GM19468 (cell line): Measurements from ENCODE around the gene LRRC1.
A peak's percentile ranks its signal among the peaks of the same experiment; 100 is the strongest.
"Not testable (repeated sequence)": the region's sequence is repeated elsewhere in the genome, so short reads cannot be mapped to it uniquely, and the experiment has no call there.

ENCODE experiments used
- ATAC-seq: cut with Tn5 transposase; IDR thresholded peaks from one replicate; pipeline ENCODE4 v1.9.1; 2021; ENCODE audit warnings: mild to moderate bottlenecking, moderate library complexity, moderate number of reproducible peaks; ENCODE audit not compliant: unreplicated experiment; ENCODE audit errors: extremely low read depth

LRRC1 gene

DNA sequence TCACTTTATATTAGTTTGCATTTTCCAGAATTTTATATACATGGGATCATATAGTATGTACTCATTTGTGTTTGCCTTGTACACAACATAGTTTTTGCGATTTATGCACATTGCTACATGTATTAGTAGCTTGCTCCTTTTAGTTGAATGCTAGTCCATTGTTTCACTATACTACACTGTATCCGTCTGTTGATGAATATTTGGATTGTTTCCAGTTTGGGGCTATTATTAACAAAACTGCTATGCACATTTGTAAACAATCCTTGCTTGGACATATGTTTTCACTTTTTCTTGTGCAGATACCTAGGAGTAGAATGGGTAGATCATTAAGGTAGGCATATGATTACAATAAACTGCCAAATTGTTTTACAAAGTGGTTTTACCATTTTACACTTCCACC, 3.9 kb upstream of the LRRC1 start:
- ATAC-seq: no peak

DNA sequence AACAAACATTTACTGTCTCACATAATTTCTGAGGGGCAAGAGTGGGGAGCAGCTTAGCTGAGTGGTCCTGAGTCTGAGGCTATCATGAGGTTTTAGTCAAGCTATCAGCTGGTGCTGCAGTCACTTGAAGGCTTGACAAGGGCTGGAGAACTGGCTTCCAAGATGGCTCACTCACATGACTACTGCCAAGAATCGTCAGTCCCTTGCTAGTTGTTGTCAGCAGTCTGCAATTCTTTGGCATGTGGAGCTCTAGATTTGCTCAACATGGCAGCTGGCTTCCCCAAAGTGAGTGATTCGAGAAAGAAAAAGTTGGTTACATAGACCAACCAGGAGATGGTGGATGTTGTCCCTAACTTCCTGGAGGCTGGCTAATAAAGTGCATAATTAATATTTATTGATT, 2.8 kb upstream of the LRRC1 start:
- no peak for ATAC-seq

DNA sequence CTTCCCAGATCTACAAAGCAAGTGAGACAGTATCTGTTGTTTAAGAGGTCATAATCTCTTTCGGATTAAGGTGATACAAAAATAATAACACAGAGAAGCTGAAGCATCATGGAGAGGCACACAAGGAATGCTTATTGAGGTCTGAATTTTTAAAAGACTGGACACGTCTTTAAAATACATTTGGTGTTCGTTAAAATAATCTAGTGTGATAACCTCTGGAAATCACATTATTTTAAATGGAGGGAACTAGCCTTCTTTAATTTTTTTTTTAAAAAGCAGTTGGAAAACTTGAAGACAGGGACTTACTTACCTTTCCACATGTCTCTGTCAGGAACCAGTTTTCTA, 1.9 kb upstream of the LRRC1 start:
- ATAC-seq: no peak

DNA sequence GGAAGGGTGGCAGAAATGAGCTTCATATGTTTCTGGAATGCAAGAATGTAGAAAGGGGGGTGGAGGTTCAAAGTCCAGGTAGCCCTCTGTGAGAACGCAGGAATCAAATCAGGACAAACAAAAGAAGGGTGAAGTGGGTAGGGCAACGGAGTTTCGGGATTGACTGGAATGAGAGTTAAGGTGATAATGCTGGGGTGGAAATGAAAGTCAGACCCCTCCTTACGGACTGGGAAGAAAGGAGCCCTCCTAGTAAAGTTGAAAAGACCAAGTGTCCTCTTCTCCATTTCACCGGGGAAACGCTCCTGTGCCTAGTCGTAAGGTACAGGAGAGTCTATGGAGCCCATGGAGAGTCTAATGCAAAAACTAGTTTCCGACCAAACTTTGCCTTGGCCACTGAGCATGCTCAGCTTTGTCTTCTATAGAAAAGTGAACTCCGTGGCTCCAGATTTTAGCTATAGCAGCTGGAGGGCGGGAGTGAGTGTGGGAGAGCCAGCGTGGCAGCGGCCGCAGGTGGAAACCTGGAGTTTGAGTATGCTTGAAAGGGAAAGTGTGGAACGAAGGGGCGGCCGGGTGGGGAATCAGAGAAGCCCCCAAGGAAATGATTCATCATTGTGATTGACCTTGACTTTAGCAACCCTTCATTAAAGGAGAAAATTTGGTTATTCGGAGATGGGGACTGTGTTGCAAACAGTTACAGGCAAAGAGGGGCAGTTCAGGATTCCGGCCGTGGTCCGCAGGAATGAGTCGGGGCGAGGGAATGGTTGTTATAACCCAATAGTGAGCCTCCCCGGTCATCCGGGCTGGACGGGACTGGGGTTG, 1.3 kb upstream of the LRRC1 start:
- ATAC-seq: no peak

DNA sequence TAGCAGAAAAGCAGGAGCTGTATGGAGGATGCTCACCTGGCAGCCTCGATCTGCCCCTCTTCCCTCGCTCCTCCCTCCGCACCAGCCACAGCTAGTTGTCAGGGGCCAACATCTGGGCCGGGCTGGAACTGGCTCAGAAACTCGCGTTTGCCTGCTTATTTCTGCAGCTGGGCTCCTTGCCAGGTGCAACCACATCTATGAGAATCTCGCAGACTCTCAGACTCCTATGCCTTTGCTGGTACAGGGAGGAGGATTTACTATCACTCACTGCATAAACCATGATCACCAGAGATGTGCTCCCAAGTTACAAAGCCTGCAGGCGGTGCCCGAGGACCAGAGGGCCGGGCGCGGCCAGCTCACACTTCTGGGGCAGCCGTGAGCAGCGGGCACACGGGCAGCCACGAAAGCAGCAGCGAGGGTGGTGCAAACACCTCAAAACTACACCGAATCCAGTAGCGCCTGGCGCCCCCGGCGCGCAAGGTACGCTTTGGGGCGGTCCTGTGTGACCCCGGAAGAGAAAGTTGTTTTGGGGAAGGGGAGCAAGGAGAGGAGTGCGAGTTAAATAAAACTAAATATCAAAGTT, 577 bp upstream of the LRRC1 start:
- peak; percentile 27 for ATAC-seq

DNA sequence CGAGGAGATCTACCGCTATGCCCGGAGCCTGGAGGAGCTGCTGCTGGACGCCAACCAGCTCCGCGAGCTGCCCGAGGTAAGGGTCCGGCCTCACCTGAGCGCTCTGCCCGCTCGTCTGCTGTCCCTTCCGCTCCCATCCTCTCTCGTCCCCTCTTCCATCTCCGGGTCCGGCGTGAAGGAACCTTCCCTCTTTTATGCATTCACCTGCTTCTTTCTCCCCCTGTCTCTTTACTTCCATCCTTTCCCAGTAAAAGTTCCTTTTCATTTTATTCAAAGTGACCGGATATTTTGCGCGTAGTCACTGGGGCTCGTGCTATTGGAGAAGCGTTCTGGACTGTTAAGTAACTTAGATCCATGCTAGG, 516 bp downstream of the LRRC1 start:
- ATAC-seq: no peak

DNA sequence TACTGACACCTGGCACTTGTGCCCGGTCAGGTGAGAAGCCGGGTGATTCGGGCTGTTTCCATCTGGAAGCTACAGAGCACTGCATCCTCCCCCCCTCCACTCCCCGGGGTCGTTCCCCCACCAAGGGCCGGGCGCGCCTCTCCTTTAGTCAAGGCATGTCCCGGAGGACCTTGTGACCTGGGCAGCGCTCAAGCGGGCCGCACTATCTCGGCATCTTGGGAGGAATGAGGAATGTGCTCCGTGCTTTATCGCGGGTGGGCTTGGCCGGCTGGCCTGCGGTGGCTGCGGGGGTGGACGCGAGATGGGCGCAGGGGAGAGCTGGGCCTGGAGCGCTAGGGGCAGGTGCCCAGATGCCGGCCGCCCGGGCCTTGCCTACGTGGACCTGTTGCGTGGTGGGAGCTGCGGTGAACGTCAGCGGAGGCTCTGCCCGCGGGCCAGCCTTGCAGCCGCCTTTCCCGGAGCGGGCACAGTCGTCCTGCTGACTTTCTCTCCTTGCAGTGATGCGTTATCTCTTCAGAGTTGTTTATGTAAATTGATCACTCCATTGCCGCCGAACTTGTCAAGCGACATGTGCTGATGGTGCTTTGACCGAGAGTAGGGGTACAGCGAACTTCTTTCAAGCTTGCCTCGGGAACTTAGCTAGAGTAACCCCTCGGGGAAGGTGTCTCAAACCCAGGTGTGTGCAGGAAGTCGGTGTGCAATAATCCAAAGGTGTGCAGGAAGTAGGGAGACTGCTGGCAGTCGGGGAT, 1.1 kb downstream of the LRRC1 start:
- no peak for ATAC-seq

DNA sequence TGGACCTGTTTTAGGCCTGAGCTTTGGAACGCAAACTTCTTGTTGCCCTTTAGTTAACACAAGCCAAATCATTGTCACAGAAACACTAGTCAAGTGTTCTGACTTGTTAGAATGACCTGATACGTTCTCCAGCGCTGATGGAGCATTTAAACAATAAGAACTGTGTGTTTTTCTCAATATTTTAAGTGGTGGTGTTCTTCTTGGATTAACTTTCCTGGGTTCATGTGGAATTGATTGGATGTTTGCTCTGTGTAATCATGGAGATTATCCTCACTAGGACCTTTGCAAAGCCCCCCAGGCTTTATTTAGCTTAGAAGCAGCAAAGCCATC, 1.6 kb downstream of the LRRC1 start:
- no peak for ATAC-seq

DNA sequence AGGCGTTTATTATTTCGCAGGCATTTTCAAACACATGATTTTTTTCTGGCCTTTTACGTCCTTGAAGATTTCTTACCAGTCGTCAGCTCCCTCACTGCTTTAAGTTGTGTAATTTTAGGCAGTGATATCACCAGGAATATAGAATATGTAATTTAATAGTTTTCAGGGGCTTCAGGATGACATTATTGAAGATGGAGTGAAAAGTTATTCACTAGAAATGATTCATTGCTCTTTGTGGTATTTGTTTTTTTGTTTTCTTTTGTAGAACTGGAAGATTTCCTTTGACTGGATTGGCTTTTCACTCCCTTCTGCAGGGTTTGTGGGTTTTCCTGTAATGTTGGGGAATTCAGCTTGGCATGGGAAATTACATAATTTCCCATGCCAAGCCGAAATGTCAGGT, 2.0 kb downstream of the LRRC1 start:
- no peak for ATAC-seq

DNA sequence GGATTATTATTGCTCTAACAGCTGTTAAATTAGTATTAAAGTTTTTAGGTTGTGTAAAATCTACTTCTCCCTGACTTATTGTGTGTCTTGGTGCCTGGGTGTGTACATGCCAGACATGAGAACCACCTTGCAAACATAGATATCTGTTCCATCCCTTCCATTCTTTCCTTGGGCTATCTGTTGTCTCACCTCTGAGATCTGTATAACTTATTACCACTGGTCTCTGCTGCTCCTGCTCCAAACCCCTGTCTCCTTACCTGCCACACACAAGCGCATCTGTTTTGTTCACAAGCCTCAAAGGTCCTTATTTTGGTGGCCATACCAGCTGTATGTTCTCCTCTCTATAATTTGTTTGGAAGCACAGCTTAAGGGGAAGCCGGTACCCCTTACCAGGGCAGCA, 2.5 kb downstream of the LRRC1 start:
- no peak for ATAC-seq

DNA sequence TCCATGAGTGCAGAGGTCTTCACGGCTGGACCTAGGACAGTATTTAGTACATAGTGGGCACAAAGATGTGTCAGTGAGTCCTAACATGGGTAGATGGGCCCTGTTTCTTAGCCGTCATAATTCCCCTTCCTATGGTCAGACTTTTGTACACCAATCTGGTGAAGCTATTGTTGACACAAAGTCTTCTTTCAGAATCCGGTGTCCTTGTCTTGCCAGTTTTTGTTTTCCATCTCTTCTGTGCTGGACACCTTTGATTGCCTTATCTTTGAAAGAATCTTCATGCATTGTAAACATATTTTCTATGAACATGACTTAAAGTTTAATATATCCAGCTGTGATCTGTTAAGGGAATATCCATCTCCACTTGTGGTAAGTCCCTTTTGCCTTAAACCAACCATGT, 4.5 kb downstream of the LRRC1 start:
- ATAC-seq: no peak

DNA sequence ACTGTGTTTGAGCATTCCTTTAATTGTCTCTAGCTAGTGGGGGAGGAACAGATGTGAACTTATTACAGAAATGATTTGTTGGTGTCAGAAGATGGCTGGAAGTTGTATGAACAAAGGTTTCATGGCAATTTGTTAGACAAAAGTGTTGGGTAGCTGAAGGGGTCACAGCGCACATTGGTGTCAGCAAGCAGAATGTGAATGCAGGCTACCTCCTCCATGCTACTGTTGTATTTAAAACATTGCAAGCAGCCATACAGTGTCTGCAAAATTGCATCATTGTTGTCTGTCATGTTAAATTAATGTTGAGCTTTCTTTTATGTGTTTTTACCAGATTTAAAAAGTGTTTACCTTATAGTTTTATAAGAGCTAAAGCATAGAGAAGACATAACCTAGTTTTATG, 6.2 kb downstream of the LRRC1 start:
- no peak for ATAC-seq

DNA sequence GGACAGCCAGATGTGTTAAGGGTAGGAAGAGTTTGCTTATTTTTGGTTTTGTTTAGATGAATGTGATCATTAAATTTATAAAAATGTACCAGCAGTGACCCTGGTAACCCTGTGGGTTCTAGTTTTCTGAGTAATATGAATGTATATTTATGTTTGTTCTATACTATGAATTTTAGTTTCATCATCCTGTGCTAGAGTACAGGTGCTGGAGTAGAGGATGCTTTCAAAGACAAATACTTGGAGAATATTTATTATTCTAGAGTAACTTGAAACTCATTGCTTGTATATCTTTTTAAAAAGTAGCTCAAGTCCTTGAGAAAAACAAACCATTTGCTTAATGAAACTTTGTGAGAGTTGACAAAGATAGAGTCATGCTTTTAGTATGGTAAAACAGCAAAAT, 7.8 kb downstream of the LRRC1 start:
- no peak for ATAC-seq

DNA sequence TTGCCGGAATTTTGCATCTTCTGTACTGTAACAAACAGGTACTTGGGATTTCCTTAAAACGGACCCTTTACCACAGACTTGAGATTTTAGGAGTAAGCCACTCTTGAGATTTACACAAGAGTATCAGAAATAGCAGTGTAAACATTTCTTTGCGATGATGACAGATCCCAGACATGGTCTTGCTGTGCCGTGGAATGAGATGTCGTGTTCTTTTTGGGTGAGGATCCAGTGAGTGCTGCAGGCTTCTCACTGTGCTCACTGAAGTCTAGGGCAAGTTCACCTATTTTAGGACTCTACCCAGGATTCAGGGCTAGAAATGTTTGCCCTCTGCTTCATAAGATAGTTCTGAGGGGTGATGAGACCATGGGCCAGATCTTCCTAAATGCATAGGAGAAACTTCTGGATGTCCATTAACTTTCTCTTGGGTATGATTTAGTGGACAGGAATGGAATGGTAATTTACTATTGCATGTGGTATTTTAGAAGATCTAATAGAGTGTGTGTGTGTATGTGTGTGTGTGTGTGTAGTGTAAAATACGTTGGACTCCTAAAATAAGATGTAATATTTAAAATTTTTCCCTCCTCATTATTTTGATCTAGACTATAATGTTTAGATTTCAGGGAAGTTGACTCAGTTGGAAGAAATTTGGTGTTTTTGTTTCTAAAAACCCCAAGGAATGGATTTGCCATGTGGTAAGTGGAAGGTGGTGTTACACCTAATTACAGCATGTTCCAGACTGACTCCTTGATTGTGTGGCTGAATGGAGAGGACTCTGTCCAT, 8.5 kb downstream of the LRRC1 start:
- no peak for ATAC-seq

DNA sequence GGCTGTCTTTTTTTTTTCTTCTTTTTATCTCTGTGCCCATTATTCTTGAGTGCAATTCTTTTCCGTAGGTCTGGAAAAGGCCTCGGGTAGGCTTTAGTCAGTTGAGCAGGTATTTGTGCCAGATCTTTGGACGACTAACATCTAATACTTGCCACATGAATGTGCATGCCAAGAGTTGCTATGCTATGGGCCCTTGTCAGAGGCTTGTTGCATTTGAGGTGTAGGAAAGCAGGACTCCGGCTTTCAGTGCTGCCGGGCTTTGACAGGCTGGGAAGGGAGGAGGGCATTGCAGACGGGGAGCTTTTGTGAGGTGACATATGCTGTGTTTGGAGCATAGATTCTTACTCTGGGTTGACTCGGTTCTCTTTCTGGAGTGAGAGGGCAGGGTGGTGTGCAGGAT, 10.2 kb downstream of the LRRC1 start:
- no peak for ATAC-seq

DNA sequence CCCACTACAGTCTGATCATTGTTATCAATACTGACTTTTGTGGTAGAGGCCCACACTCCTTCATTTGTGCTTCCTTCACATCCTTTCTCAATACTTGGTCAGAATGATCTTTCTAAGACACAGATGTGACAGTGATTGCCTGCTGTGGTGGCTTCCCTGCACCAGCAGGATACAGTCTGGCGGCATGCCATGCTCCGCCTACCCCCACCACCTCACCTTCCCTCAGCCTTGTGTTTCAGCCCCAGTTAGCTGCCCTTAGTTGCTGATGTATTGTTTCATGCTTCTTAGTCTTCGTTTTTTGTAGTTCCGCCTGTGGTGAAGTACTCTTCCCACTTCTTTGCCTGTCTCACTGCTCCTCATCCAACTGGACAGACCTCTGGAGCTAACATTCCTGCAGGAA, 10.9 kb downstream of the LRRC1 start:
- ATAC-seq: no peak

DNA sequence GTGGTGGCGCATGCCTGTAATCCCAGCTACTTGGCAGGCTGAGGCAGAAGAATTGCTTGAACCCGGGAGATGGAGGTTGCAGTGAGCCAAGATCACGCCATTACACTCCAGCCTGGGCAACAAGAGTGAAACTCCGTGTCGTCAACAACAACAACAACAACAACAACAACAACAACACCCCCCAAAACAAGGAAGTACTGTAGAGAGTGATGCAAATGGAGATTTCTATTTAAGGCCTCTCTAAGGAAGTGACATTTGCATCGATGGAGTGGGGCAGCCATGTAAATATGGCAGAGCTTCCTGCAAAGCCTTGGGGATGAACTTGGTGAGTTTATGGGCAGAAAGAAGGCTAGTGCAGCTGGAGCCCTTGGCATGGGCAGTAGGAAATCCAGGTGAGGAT, 12.8 kb downstream of the LRRC1 start:
- not testable (repeated sequence) for ATAC-seq

DNA sequence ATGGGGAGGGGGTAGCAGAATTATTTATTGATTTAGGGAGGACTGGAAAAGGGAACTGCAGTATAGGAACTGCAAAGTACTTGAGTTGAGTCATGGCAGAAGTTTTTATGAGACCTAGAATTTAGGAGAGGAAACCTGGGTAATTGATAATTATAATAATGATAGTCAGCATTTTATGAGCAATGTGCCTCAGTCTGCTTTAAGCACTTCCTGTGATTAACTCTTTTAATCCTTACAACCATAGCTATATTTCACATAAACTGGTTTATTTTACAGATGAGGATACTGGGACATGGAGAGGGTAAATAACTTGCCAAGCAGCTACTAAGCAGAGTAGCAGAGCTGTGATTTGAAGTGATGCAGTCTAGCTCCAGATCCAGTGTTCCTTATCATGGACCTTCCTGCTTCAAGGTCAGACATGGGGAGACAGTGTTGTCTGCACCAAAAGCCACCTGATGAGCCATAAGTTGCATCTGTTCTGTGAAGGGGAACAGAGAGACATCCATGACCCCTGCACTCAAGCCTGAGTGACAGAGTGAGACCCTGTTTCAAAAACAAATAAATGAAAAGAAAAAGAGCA, 13.6 kb downstream of the LRRC1 start:
- ATAC-seq: no peak

DNA sequence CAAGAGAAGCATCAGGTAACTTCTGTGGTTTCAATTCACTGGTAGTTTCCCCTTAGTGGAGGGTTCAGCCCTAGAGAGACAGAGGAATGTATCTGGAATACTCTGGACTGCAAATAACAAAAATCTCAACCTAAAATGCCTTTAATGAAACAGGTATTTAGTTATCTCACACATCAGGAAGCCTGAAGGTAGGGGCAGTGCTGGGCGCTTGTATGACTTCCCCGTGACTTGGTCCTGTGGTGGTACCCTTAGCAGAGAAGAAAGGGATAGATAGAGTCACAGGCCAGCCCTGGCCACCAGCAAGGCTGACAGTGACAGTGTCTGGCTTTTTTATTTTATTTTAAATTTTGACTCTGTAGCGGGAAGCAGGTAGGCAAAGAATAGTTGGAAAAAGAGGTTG, 14.9 kb downstream of the LRRC1 start:
- ATAC-seq: no peak

DNA sequence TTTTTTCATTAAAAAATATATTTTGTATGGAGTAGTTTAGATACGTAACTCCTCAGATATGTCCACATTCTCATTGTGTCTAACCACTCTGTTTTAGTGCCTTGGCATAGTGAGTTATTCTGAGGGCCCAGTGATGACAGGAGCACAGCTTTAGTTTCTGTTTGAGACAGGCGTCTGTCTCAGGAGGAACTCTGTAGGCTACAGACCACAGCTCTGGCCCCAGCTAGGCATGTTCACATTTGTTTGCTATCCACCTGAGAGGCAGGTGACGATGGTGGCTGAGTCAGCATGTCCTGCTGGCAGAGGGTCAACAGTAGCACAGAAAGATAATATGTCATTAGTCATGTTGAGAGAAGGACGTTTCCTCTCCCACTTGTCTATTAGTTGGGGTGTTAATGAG, 16.3 kb downstream of the LRRC1 start:
- ATAC-seq: peak; percentile 90

DNA sequence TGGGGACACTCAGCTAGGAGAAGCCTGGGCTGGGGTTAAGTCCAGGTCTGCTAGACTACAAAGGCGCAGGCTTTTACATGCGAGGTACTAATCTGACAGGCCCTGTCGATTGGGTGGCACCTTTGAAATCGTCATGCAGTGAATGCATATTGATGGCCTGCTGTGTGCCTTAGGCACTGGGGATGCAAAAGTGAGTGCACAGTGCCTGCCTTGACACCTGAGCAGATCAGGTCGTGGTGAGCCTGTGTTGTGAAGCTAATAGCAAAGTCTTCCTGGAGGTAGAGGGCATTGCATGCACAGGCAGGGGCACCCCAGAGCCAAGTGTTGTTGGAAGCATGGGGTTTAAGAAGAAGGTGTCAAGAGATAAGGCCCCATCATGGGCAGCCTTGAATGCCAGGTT, 16.9 kb downstream of the LRRC1 start:
- ATAC-seq: no peak
